PFSK-1 (cell line): ENCODE measurements around the gene CLIC5.

ENCODE experiments used
- FOXP2 ChIP-seq: optimal IDR thresholded peaks from 2 replicates; pipeline ENCODE3; 2011; ENCODE audit warnings: borderline replicate concordance, control low read depth, inconsistent platforms; ENCODE audit not compliant: insufficient read depth; ENCODE audit errors: extremely low read length, extremely low read depth
- POLR2AphosphoS5 ChIP-seq: IDR thresholded peaks from 2 replicates; pipeline ENCODE4 v1.6.1; 2012; ENCODE audit warnings: low read depth, mild to moderate bottlenecking, control low read depth, low read length, moderate library complexity
- SIN3A ChIP-seq: IDR thresholded peaks from 2 replicates; pipeline ENCODE4 v1.6.1; 2012; ENCODE audit warnings: mild to moderate bottlenecking, low read length, moderate library complexity, borderline replicate concordance; ENCODE audit not compliant: insufficient read depth
- TAF1 ChIP-seq: IDR thresholded peaks from 2 replicates; pipeline ENCODE4 v1.6.1; 2012; ENCODE audit warnings: low read length, control low read depth, borderline replicate concordance; ENCODE audit not compliant: insufficient read depth
- TF ChIP-seq, protein P1 (sequence below), 2 experiments: IDR thresholded peaks; 2 replicates each; pipeline versions ENCODE4 v1.6.1 to v1.8.0; 2011 to 2012; ENCODE audit warnings: low read depth in 2 of 2, low read length in 2 of 2, control low read depth in 1 of 2, inconsistent platforms in 1 of 2, mild to moderate bottlenecking in 1 of 2, moderate library complexity in 1 of 2; ENCODE audit not compliant: insufficient read depth in 1 of 2

Gene CLIC5

DNA sequence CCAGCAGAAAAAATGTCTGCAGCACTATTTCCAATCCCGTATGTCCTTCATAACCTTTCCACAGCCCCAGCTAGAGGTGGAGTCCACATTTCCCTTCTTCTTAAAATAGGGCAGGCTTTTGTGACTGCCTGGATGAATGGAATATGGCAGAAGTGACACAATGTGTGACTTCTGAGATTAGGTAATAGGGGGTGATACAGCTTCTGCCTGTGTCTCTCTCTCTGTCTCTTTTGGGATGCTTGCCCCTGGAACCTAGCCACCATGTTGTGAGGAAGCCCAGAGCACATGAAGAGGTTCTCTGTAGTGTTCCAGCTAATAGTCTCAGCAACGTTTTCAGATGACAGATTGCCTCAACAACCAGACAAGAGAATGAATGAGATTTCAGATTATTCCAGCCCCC, 51.4 kb downstream of the CLIC5 start:
- TF ChIP-seq TAF1 (no peak), FOXP2 (no peak), POLR2AphosphoS5 (no peak), SIN3A (no peak)
- TF ChIP-seq, protein P1, sequence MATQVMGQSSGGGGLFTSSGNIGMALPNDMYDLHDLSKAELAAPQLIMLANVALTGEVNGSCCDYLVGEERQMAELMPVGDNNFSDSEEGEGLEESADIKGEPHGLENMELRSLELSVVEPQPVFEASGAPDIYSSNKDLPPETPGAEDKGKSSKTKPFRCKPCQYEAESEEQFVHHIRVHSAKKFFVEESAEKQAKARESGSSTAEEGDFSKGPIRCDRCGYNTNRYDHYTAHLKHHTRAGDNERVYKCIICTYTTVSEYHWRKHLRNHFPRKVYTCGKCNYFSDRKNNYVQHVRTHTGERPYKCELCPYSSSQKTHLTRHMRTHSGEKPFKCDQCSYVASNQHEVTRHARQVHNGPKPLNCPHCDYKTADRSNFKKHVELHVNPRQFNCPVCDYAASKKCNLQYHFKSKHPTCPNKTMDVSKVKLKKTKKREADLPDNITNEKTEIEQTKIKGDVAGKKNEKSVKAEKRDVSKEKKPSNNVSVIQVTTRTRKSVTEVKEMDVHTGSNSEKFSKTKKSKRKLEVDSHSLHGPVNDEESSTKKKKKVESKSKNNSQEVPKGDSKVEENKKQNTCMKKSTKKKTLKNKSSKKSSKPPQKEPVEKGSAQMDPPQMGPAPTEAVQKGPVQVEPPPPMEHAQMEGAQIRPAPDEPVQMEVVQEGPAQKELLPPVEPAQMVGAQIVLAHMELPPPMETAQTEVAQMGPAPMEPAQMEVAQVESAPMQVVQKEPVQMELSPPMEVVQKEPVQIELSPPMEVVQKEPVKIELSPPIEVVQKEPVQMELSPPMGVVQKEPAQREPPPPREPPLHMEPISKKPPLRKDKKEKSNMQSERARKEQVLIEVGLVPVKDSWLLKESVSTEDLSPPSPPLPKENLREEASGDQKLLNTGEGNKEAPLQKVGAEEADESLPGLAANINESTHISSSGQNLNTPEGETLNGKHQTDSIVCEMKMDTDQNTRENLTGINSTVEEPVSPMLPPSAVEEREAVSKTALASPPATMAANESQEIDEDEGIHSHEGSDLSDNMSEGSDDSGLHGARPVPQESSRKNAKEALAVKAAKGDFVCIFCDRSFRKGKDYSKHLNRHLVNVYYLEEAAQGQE (IDR thresholded peaks at IDR 0.05; ENCODE audit: insufficient read depth in 1 of 2, low read depth in 2 of 2, low read length in 2 of 2): no peak

DNA sequence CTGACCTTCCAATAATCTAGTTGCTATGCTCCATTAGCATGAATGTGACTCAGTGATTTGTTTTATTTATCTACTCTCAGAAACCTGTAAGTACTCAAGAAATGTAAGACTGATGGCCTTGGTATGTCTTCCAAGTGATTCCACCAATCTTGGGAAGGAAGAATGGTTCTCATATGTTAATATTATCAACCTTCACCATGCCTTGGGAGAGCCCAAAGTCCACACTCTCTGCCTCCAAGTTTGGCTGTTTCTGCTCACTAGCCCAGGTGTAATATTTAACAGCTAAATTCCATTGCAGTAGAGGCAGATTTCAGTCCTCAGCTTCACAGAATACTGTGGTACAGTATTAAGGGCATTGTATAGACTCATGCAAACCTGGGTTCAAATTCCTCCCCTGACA, 51.8 kb downstream of the CLIC5 start:
- no peak for TF ChIP-seq SIN3A
- TF ChIP-seq TAF1: no peak
- no peak for TF ChIP-seq FOXP2
- TF ChIP-seq, protein P1 (IDR thresholded peaks at IDR 0.05; ENCODE audit: insufficient read depth in 1 of 2, low read depth in 2 of 2, low read length in 2 of 2): no peak
- no peak for TF ChIP-seq POLR2AphosphoS5

DNA sequence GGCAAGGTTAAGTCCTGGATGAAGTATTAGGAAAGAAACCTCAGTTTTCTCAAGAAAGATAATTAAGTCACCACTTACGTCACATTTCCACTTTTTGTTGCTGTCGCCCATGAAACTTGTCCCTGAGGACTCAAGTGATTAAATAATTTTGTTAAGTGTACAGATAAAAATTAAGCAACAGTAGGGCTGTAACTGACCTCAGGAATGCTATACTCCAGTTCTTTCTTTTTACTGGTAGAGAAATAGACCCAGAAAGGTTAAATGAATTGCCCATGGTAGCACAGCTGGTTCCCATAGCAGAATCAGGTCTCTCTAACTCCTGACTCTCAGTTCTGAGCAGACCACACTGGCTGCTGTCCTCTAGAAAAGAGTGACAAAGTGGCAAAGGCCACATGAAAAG, 54.5 kb downstream of the CLIC5 start:
- TF ChIP-seq SIN3A: no peak

DNA sequence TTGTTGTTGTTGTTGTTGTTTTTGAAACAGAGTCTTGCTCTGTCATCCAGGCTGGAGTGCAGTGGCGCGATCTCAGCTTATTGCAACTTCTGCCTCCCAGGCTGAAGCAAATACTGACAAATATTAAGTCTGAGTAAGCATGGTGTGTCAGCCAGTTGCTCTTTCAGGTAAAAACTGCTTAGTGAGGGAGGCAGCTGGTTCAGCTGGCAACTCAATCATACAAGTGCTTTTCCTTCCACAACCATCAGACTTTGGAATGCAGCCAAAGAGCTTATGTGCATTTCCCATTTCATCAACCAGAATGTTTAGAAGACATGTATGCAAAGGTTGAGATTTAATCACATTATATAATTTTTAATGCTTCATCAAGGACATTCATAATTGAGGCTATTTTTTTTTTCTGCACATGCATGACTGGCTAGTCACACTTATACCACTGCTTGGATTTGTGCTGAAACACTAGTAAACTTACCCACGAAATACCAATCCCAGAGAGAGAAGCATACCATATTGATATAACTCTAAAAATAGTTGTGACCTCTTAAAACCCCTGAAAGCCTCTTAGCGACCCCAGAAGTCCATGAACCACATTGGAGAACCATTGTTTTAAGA, 56.0 kb downstream of the CLIC5 start:
- TF ChIP-seq, protein P1 (IDR thresholded peaks at IDR 0.05; ENCODE audit: insufficient read depth in 1 of 2, low read depth in 2 of 2, low read length in 2 of 2): no peak
- TF ChIP-seq TAF1: no peak
- no peak for TF ChIP-seq SIN3A

DNA sequence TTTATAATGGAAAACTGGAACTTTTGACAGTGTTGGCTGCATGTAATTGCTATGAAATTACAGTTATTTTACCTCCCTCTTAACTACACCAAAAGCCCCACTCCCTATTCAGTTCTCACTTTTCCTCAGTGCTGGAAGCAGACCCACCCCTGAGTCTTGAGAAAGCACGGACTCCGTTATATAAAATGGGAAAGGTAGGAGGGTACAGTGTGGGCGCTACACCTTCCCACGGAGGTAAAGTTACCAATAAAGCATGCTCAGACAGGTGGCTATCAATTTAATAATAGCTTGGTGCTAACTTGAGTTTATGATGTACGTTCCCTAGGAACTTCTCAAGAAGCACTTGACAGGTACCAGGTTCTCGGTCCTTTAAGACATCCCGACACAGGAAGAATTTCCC, 59.0 kb downstream of the CLIC5 start:
- TF ChIP-seq, protein P1 (IDR thresholded peaks at IDR 0.05; ENCODE audit: insufficient read depth in 1 of 2, low read depth in 2 of 2, low read length in 2 of 2): no peak
- TF ChIP-seq POLR2AphosphoS5 (no peak), TAF1 (no peak), FOXP2 (no peak), SIN3A (no peak)
